Loucy (cell line): ENCODE measurements around the gene MMP14.

Experiments
- H2AFZ ChIP-seq: fragments of 200-600 bp; sonication (generic); 2 replicates; pipeline ENCODE4 v1.6.0; 2016; ENCODE audit warnings: antibody characterized with exemption, mild to moderate bottlenecking, low read length, moderate library complexity
- H3F3A ChIP-seq: fragments of 200-600 bp; 2 replicates; pipeline ENCODE4 v1.6.0; 2016; ENCODE audit warnings: antibody characterized with exemption, low read depth, mild to moderate bottlenecking
- H3K27me3 ChIP-seq: fragments of 200-600 bp; sonication (generic); 2 replicates; pipeline ENCODE4 v1.6.1; 2014; ENCODE audit warnings: low read length, mild to moderate bottlenecking; ENCODE audit not compliant: insufficient read depth, poor library complexity, severe bottlenecking
- H3K36me3 ChIP-seq: fragments of 200-600 bp; sonication (generic); 2 replicates; pipeline ENCODE4 v1.6.1; 2016; ENCODE audit warnings: low read length; ENCODE audit not compliant: insufficient read depth
- H3K4me1 ChIP-seq: fragments of 200-600 bp; sonication (generic); 2 replicates; pipeline ENCODE4 v1.5.1; 2014; ENCODE audit warnings: low read length, mild to moderate bottlenecking; ENCODE audit not compliant: insufficient read depth, poor library complexity, severe bottlenecking
- H3K4me2 ChIP-seq: fragments of 200-600 bp; sonication (generic); 2 replicates; pipeline ENCODE4 v1.6.0; 2014; ENCODE audit warnings: antibody characterized with exemption, low read length, low read depth, mild to moderate bottlenecking; ENCODE audit not compliant: poor library complexity, severe bottlenecking
- H3K4me3 ChIP-seq: fragments of 200-600 bp; sonication (generic); 2 replicates; pipeline ENCODE4 v1.5.1; 2014; ENCODE audit warnings: low read length, mild to moderate bottlenecking, mixed read lengths; ENCODE audit not compliant: poor library complexity, severe bottlenecking
- H3K79me2 ChIP-seq: fragments of 200-600 bp; sonication (generic); 2 replicates; pipeline ENCODE4 v1.6.1; 2014; ENCODE audit warnings: low read length; ENCODE audit not compliant: insufficient read depth
- H3K9ac ChIP-seq: fragments of 200-600 bp; sonication (generic); 2 replicates; pipeline ENCODE4 v1.6.0; 2014; ENCODE audit warnings: mild to moderate bottlenecking, low read depth, low read length, moderate library complexity; ENCODE audit not compliant: poor library complexity, severe bottlenecking
- H3K9me2 ChIP-seq: fragments of 200-600 bp; sonication (generic); replicated peaks from 2 replicates; pipeline ENCODE4 v1.6.1; 2016; ENCODE audit warnings: low read depth, low read length, mixed read lengths
- H3K9me3 ChIP-seq: fragments of 200-600 bp; sonication (generic); 2 replicates; pipeline ENCODE4 v1.6.1; 2014; ENCODE audit warnings: mild to moderate bottlenecking, antibody characterized with exemption, low read length, low read depth; ENCODE audit not compliant: insufficient read depth
- H4K20me1 ChIP-seq: fragments of 200-600 bp; sonication (generic); 2 replicates; pipeline ENCODE4 v1.6.0; 2014; ENCODE audit warnings: antibody characterized with exemption, low read length, mild to moderate bottlenecking; ENCODE audit not compliant: insufficient read depth, poor library complexity, severe bottlenecking
- CTCF ChIP-seq: fragments of 200-600 bp; sonication (generic); conservative IDR thresholded peaks from 2 replicates; pipeline ENCODE4 v1.5.1; 2014; ENCODE audit warnings: mild to moderate bottlenecking, antibody characterized with exemption, low read length
- EZH2phosphoT487 ChIP-seq: fragments of 200-600 bp; IDR thresholded peaks from 2 replicates; pipeline ENCODE4 v1.6.1; 2018; ENCODE audit warnings: antibody characterized with exemption, mild to moderate bottlenecking, moderate library complexity, borderline replicate concordance

MMP14 gene

DNA sequence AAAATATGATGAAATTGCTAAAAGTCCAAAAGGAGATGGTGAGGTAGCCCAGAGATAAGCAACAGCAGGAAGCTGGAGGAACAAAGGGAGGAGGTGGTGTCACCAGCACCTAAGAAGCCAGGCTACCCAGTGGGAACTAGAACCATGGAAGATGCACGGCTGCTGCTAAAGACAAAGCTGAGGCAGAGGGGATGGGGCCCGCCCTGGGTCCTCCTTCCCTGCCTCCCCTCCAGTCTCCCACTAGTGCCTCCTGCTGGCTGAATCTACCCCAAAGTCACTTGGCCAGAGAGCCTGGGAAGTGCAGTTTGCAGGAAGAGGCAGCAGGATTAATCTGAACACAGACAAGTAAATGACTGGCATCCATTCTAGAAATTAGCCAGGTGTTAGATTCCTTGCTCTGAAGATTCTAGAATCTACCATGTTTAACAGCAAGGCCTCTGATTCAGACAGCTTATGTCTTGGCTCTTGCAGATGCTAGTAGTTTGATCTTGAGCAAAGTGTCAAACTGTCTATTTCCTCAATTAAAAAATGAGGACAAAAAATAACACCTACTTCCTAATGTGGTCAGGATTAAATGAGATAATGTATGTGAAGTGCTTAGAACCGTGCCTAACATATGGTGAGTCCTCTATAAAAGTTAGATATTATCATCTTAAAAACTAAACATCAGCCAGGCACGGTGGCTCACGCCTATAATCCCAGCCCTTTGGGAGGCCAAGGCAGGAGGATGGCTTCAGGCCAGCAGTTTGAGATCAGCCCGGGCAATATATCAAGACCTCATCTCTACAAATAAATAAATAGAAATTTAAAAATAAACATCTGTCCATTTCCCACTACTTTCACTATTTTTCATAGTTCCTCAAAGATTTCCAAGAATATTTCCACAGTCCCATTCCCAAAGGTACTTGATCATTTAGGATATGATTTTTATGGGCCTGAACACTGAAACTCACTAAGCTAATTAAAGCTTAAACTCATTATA lies 29.3 kb downstream of the MMP14 start:
- Histone ChIP-seq H3K9me2 (no peaks in the 10 kb centered on the region), H3K79me2 (no peaks in the 10 kb centered on the region), H4K20me1 (no peaks in the 10 kb centered on the region), H3K9ac (no peak overlapping the region), H3K4me2 (peak overlapping the region; percentile 21), H2AFZ (no peak overlapping the region), H3K4me1 (peaks cover 17% of the 10 kb centered on the region), H3F3A (no peaks in the 10 kb centered on the region), H3K36me3 (no peaks in the 10 kb centered on the region), H3K27me3 (peaks cover 22% of the 10 kb centered on the region), H3K4me3 (no peak overlapping the region), H3K9me3 (no peaks in the 10 kb centered on the region)
- no peak for TF ChIP-seq EZH2phosphoT487
- TF ChIP-seq CTCF = peak; percentile 72

- peaks cover 18% of the 10 kb centered on the region for H3K4me1 ChIP-seq
- no peak overlapping the region for H3K4me3 ChIP-seq
- H3K9me2 ChIP-seq = no peaks in the 10 kb centered on the region
- TF ChIP-seq EZH2phosphoT487 = no peak
- no peak overlapping the region for H3K4me2 ChIP-seq
- H3K9me3 ChIP-seq = no peaks in the 10 kb centered on the region
- H3K9ac ChIP-seq = no peak overlapping the region
- H4K20me1 ChIP-seq = no peaks in the 10 kb centered on the region
- no peaks in the 10 kb centered on the region for H3K36me3 ChIP-seq
- no peak overlapping the region for H2AFZ ChIP-seq
- H3F3A ChIP-seq = peaks cover 4% of the 10 kb centered on the region; the same call in 1 of the 2 replicates
- H3K79me2 ChIP-seq = no peaks in the 10 kb centered on the region
- H3K27me3 ChIP-seq = peaks cover 10% of the 10 kb centered on the region
These were observed 30.5 kb downstream of the MMP14 start for GRCh38 chr14:22866874-22867273.

DNA sequence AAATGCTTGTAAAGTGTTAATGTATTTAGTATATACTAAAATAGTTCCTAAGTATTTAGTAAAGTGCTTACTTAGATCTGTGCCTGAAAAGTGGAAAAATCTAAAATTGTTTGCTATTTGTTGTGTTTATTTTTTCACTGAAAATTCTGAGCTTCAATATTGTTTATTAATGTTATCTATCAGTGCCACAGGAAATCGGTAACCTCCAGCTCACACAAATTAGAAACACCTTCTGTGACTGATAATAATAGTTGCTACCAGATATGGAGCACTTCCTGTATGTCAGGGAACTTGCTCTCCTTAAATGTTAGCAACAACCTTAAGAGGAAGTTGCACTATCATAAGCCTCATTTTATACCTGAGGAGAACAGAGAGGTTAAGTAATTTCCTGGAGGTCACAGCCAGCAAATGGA lies 34.4 kb downstream of the MMP14 start:
- no peaks in the 10 kb centered on the region for H3K9me3 ChIP-seq
- peaks cover 17% of the 10 kb centered on the region for H3K4me1 ChIP-seq
- peaks cover 8% of the 10 kb centered on the region; the same call in 1 of the 2 replicates for H3K36me3 ChIP-seq
- H3K9me2 ChIP-seq = no peaks in the 10 kb centered on the region
- H3K9ac ChIP-seq = peak overlapping the region; percentile 81
- H3K4me3 ChIP-seq = peak overlapping the region; percentile 83
- peaks cover 3% of the 10 kb centered on the region; the same call in 1 of the 2 replicates for H3K79me2 ChIP-seq
- H3K4me2 ChIP-seq = peak overlapping the region; percentile 69
- H2AFZ ChIP-seq = peak overlapping the region; percentile 83
- no peaks in the 10 kb centered on the region for H4K20me1 ChIP-seq
- H3F3A ChIP-seq = peaks cover 4% of the 10 kb centered on the region; the same call in 1 of the 2 replicates
- no peaks in the 10 kb centered on the region for H3K27me3 ChIP-seq
- TF ChIP-seq CTCF (no peak), EZH2phosphoT487 (no peak)
